SK-N-SH treated with all-trans-retinoic acid at 6 μM for 48 hours (cell line): Measurements from ENCODE around the gene IL1R2.

Experiments used
- PATZ1 ChIP-seq: fragments of 250-450 bp; sonication (Bioruptor Pico); IDR thresholded peaks from 2 replicates; pipeline ENCODE4 v1.8.0; 2020; ENCODE audit warnings: mild to moderate bottlenecking, moderate library complexity, borderline replicate concordance
- ZFP30 ChIP-seq: fragments of 450-650 bp; formaldehyde crosslinking; IDR thresholded peaks from 2 replicates; pipeline ENCODE4 v1.5.0; 2022; ENCODE audit warnings: mild to moderate bottlenecking, moderate library complexity
- TF ChIP-seq, protein P1 (sequence below): fragments of 250-450 bp; sonication (Bioruptor Pico); IDR thresholded peaks from 2 replicates; pipeline ENCODE4 v1.5.0; 2020; ENCODE audit warnings: mild to moderate bottlenecking, moderate library complexity

DNA sequence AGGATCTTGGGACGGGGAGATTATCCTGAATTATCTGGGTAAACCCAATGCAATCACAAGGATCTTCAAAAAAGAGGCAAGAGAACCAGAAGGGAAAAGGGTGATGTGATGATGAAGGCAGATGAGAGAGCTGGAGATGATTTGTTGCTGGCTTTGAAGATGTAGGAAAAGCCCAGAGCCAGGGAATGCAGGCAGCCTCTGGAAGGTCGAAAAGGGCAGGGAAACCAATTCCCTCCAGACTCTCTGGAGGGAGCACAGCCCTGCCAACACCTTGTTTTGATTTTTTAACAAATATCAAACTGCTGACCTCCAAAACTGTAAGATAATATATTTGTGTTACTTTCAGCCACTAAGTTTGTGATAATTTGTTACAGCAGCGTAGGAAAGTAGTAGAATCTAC lies 48.9 kb upstream of the IL1R2 start:
- TF ChIP-seq PATZ1 (CRISPR knock-in tag) (no peak), ZFP30 (CRISPR knock-in tag) (no peak)
- TF ChIP-seq, protein P1, sequence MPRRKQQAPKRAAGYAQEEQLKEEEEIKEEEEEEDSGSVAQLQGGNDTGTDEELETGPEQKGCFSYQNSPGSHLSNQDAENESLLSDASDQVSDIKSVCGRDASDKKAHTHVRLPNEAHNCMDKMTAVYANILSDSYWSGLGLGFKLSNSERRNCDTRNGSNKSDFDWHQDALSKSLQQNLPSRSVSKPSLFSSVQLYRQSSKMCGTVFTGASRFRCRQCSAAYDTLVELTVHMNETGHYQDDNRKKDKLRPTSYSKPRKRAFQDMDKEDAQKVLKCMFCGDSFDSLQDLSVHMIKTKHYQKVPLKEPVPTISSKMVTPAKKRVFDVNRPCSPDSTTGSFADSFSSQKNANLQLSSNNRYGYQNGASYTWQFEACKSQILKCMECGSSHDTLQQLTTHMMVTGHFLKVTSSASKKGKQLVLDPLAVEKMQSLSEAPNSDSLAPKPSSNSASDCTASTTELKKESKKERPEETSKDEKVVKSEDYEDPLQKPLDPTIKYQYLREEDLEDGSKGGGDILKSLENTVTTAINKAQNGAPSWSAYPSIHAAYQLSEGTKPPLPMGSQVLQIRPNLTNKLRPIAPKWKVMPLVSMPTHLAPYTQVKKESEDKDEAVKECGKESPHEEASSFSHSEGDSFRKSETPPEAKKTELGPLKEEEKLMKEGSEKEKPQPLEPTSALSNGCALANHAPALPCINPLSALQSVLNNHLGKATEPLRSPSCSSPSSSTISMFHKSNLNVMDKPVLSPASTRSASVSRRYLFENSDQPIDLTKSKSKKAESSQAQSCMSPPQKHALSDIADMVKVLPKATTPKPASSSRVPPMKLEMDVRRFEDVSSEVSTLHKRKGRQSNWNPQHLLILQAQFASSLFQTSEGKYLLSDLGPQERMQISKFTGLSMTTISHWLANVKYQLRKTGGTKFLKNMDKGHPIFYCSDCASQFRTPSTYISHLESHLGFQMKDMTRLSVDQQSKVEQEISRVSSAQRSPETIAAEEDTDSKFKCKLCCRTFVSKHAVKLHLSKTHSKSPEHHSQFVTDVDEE (CRISPR knock-in tag), result no peak
